Activated CD4-positive, alpha-beta memory T cell treated with anti-CD3 and anti-CD28 coated beads for 36 hours (primary cell): ENCODE results near the gene RPS21. TPM values are rescaled to one million over a fixed set of nuclear protein-coding genes. Genes with fewer than 3 reads are reported as not detected.
A peak's percentile ranks its signal among the peaks of the same experiment; 100 is the strongest.

Experiments
- CTCF ChIA-PET: fragments of 350-600 bp; sonication (Branson Sonifier 250); formaldehyde crosslinking; loops from one replicate; lab custom pipeline; 2021; ENCODE audit warnings: antibody characterized with exemption, inconsistent platforms; lab: Charles Lee
- POLR2A ChIA-PET: fragments of 350-600 bp; sonication (Branson Sonifier 250); formaldehyde crosslinking; loops from one replicate; lab custom pipeline; 2021; ENCODE audit warnings: antibody characterized with exemption; lab: Charles Lee
- DNase-seq: peaks from one replicate; pipeline ENCODE4 v3.0.0-alpha.2; 2020
- H3K27ac Mint-ChIP-seq: one replicate; pipeline ENCODE4 v1.8.0; 2021; ENCODE audit warnings: mixed read lengths
- H3K27me3 Mint-ChIP-seq: one replicate; pipeline ENCODE4 v1.8.0; 2021; ENCODE audit warnings: mixed read lengths
- H3K36me3 Mint-ChIP-seq: one replicate; pipeline ENCODE4 v1.8.0; 2021; ENCODE audit warnings: mixed read lengths
- H3K4me1 Mint-ChIP-seq: one replicate; pipeline ENCODE4 v1.8.0; 2021; ENCODE audit warnings: low read depth, mixed read lengths
- H3K4me3 Mint-ChIP-seq: one replicate; pipeline ENCODE4 v1.8.0; 2021; ENCODE audit warnings: mild to moderate bottlenecking, mixed read lengths
- H3K9me3 Mint-ChIP-seq: one replicate; pipeline ENCODE4 v1.8.0; 2021; ENCODE audit warnings: mixed read lengths
- intact Hi-C: fragments of 100-400 bp; cut with micrococcal nuclease; formaldehyde crosslinking; loops from one replicate; pipeline ENCODE4 v1.15.1; 2023
- total RNA-seq, 2 experiments: library from RNA; stranded (reverse); gene quantifications; one replicate each; pipeline ENCODE4 v1.2.3, GENCODE V29; 2021

Gene RPS21
- total RNA-seq, 2 experiments from 2014 or later: 2,488 to 2,529 TPM

- peak overlapping the region; percentile 70 for H3K4me3 Mint-ChIP-seq
- H3K27me3 Mint-ChIP-seq: no peaks in the 10 kb centered on the region
- CTCF ChIA-PET: no interaction called here
- H3K36me3 Mint-ChIP-seq: no peaks in the 10 kb centered on the region
- no peak overlapping the region for H3K27ac Mint-ChIP-seq
- DNase-seq: no peak
- intact Hi-C loops: loop anchor here (1.0 to 10.0 kb wide), 5 partner anchors 19 to 339 kb away; partner anchors contain the start of genes ADRM1, RPS21 and TAF4
- peaks cover 23% of the 10 kb centered on the region for H3K4me1 Mint-ChIP-seq
- POLR2A ChIA-PET: no interaction called here
- H3K9me3 Mint-ChIP-seq: no peaks in the 10 kb centered on the region
Observed at GRCh38 chr20:62406635-62407176, 19.8 kb downstream of the RPS21 start.

GRCh38 chr20:62407221-62407992 is 20.5 kb downstream of the RPS21 start, which contains the start of gene CABLES2:
TSS of gene CABLES2 (minus strand) at chr20:62407285. CDS start at chr20:62407276, 9 bp downstream.
- H3K27ac Mint-ChIP-seq: peak within 1 kb of the TSS; percentile 69
- peaks cover 23% of the 10 kb centered on the region for H3K4me1 Mint-ChIP-seq
- peak; percentile 95 for DNase-seq
- H3K36me3 Mint-ChIP-seq: no peaks in the 10 kb centered on the region
- no peaks in the 10 kb centered on the region for H3K9me3 Mint-ChIP-seq
- peak within 1 kb of the TSS; percentile 78 for H3K4me3 Mint-ChIP-seq
- intact Hi-C loops: loop anchor here (1.0 to 10.0 kb wide), 5 partner anchors 20 to 340 kb away; partner anchors contain the start of genes ADRM1, RPS21 and TAF4
- H3K27me3 Mint-ChIP-seq: no peaks in the 10 kb centered on the region
- ChIA-PET POLR2A (no interaction called here), CTCF (interaction anchor here (1.4 kb wide), 1 partner anchor 92 kb away, joined by 4 read pairs; no protein-coding TSS in a partner anchor)

GRCh38 chr20:62408055-62408454 is 21.2 kb downstream of the RPS21 start:
- Mint-ChIP-seq H3K27ac (peak overlapping the region; percentile 5), H3K27me3 (no peaks in the 10 kb centered on the region), H3K9me3 (no peaks in the 10 kb centered on the region), H3K4me1 (peaks cover 23% of the 10 kb centered on the region), H3K36me3 (no peaks in the 10 kb centered on the region), H3K4me3 (peak overlapping the region; percentile 35)
- ChIA-PET CTCF (interaction anchor here (1.4 kb wide), 1 partner anchor 92 kb away, joined by 4 read pairs; no protein-coding TSS in a partner anchor), POLR2A (no interaction called here)
- intact Hi-C loops: loop anchor here (5.0 to 10.0 kb wide), 3 partner anchors 94 to 341 kb away; partner anchors contain the start of gene TAF4
- no peak for DNase-seq

- DNase-seq: no peak
- intact Hi-C loops: loop anchor here (5.0 to 10.0 kb wide), 3 partner anchors 94 to 341 kb away; partner anchors contain the start of gene TAF4
- Mint-ChIP-seq H3K36me3 (no peaks in the 10 kb centered on the region), H3K9me3 (no peaks in the 10 kb centered on the region), H3K27me3 (no peaks in the 10 kb centered on the region), H3K27ac (no peak overlapping the region), H3K4me1 (peaks cover 23% of the 10 kb centered on the region), H3K4me3 (no peak overlapping the region)
- POLR2A ChIA-PET: no interaction called here
- CTCF ChIA-PET: interaction anchor here (1.4 kb wide), 1 partner anchor 91 kb away, joined by 4 read pairs; no protein-coding TSS in a partner anchor
Observed at GRCh38 chr20:62408640-62409039, 21.7 kb downstream of the RPS21 start.

- Mint-ChIP-seq H3K4me1 (peaks cover 23% of the 10 kb centered on the region), H3K27ac (no peak overlapping the region), H3K27me3 (no peaks in the 10 kb centered on the region), H3K36me3 (no peaks in the 10 kb centered on the region), H3K9me3 (no peaks in the 10 kb centered on the region), H3K4me3 (no peak overlapping the region)
- DNase-seq: no peak
- intact Hi-C loops: loop anchor here (5.0 to 10.0 kb wide), 3 partner anchors 93 to 342 kb away; partner anchors contain the start of gene TAF4
- ChIA-PET POLR2A (no interaction called here), CTCF (interaction anchor here (0.7 to 1.8 kb wide), 9 partner anchors 9 to 446 kb away, joined by 3 to 8 read pairs (median 3); no protein-coding TSS in a partner anchor)
Observed at GRCh38 chr20:62409086-62409853, 22.4 kb downstream of the RPS21 start.

- ChIA-PET CTCF (interaction anchor here (0.7 to 1.8 kb wide), 13 partner anchors 10 to 445 kb away, joined by 3 to 8 read pairs (median 3); no protein-coding TSS in a partner anchor), POLR2A (no interaction called here)
- peak; percentile 45 for DNase-seq
- Mint-ChIP-seq H3K36me3 (no peaks in the 10 kb centered on the region), H3K9me3 (no peaks in the 10 kb centered on the region), H3K27me3 (no peaks in the 10 kb centered on the region), H3K27ac (no peak overlapping the region), H3K4me1 (peaks cover 22% of the 10 kb centered on the region), H3K4me3 (no peak overlapping the region)
- intact Hi-C loops: loop anchor here (5.0 to 10.0 kb wide), 3 partner anchors 92 to 343 kb away; partner anchors contain the start of gene TAF4
Observed at GRCh38 chr20:62409931-62410745, 23.2 kb downstream of the RPS21 start.

GRCh38 chr20:62410746-62411478 is 24.0 kb downstream of the RPS21 start:
- H3K36me3 Mint-ChIP-seq: no peaks in the 10 kb centered on the region
- H3K4me1 Mint-ChIP-seq: peaks cover 14% of the 10 kb centered on the region
- intact Hi-C loops: no loop called here

GRCh38 chr20:62411479-62412193 is 24.7 kb downstream of the RPS21 start:
- POLR2A ChIA-PET: no interaction called here
- no peaks in the 10 kb centered on the region for H3K9me3 Mint-ChIP-seq
- CTCF ChIA-PET: no interaction called here

More at GRCh38 chr20:62410746-62411478, 24.0 kb downstream of the RPS21 start:
- POLR2A ChIA-PET: no interaction called here
- Mint-ChIP-seq H3K4me3 (no peak overlapping the region), H3K9me3 (no peaks in the 10 kb centered on the region), H3K27me3 (no peaks in the 10 kb centered on the region), H3K27ac (no peak overlapping the region)
- CTCF ChIA-PET: interaction anchor here (0.9 to 1.8 kb wide), 8 partner anchors 11 to 398 kb away, joined by 3 to 8 read pairs (median 4); no protein-coding TSS in a partner anchor
- no peak for DNase-seq

GRCh38 chr20:62412194-62413024 is 25.5 kb downstream of the RPS21 start:
- Mint-ChIP-seq H3K27me3 (no peaks in the 10 kb centered on the region), H3K9me3 (no peaks in the 10 kb centered on the region), H3K4me1 (peaks cover 9% of the 10 kb centered on the region), H3K4me3 (no peak overlapping the region), H3K36me3 (no peaks in the 10 kb centered on the region), H3K27ac (no peak overlapping the region)
- no peak for DNase-seq
- POLR2A ChIA-PET: no interaction called here
- CTCF ChIA-PET: no interaction called here
- intact Hi-C loops: no loop called here

More at GRCh38 chr20:62411479-62412193, 24.7 kb downstream of the RPS21 start:
- intact Hi-C loops: no loop called here
- Mint-ChIP-seq H3K4me3 (no peak overlapping the region), H3K27ac (no peak overlapping the region), H3K27me3 (no peaks in the 10 kb centered on the region), H3K36me3 (no peaks in the 10 kb centered on the region), H3K4me1 (peaks cover 10% of the 10 kb centered on the region)
- no peak for DNase-seq
